ENCODE data around the gene PRDX5. TPM values are rescaled to one million over a fixed set of nuclear protein-coding genes. Genes with fewer than 3 reads are reported as not detected.

Gene PRDX5
- polyA plus RNA-seq, 4 donors: 229 to 668 (median 548) TPM

GRCh38 chr11:64292460-64293254, 25.3 kb upstream of the PRDX5 start:
- Histone ChIP-seq H3K27ac (ENCODE audit: low read depth in 1 of 3, low read length in 2 of 3) (no peak overlapping the region), H3K4me1 (ENCODE audit: control insufficient read depth in 3 of 3, insufficient read depth in 2 of 3, low read depth in 1 of 3, low read length in 2 of 3) (peaks cover 0 to 3% (median 0%) of the 10 kb centered on the region in 3 donors), H3K36me3 (ENCODE audit: control insufficient read depth in 3 of 3, insufficient read depth in 2 of 3, low read depth in 1 of 3, low read length in 3 of 3) (peaks cover 0 to 13% (median 0%) of the 10 kb centered on the region in 3 donors), H3K9me3 (ENCODE audit: control insufficient read depth in 2 of 2, insufficient read depth in 1 of 2, low read depth in 1 of 2, low read length in 1 of 2) (no peaks in the 10 kb centered on the region), H3K27me3 (ENCODE audit: control insufficient read depth in 3 of 3, insufficient read depth in 3 of 3, low read length in 3 of 3) (peaks cover 15 to 71% (median 31%) of the 10 kb centered on the region in 3 donors), H3K4me3 (ENCODE audit: low read depth in 1 of 3, low read length in 3 of 3) (peak overlapping the region in 1 of 3 donors; percentile 40)
- DNase-seq: no peak
- no peak for FAIRE-seq
- WGBS, 3 donors: 29 to 36% (median 30%) methylated on average over 28 to 42 of the region's 42 CpGs

GRCh38 chr11:64294774-64295173, 23.1 kb upstream of the PRDX5 start:
- Histone ChIP-seq H3K36me3 (ENCODE audit: control insufficient read depth in 3 of 3, insufficient read depth in 2 of 3, low read depth in 1 of 3, low read length in 3 of 3) (peaks cover 0 to 2% (median 0%) of the 10 kb centered on the region in 3 donors), H3K9me3 (ENCODE audit: control insufficient read depth in 2 of 2, insufficient read depth in 1 of 2, low read depth in 1 of 2, low read length in 1 of 2) (no peaks in the 10 kb centered on the region), H3K27ac (ENCODE audit: low read depth in 1 of 3, low read length in 2 of 3) (no peak overlapping the region), H3K4me3 (ENCODE audit: low read depth in 1 of 3, low read length in 3 of 3) (no peak overlapping the region), H3K4me1 (ENCODE audit: control insufficient read depth in 3 of 3, insufficient read depth in 2 of 3, low read depth in 1 of 3, low read length in 2 of 3) (peaks cover 0 to 6% (median 2%) of the 10 kb centered on the region in 3 donors), H3K27me3 (ENCODE audit: control insufficient read depth in 3 of 3, insufficient read depth in 3 of 3, low read length in 3 of 3) (peaks cover 17 to 92% (median 43%) of the 10 kb centered on the region in 3 donors)
- WGBS, 3 donors: 56 to 63% (median 57%) methylated on average over 3 of the region's 3 CpGs
- FAIRE-seq: no peak
- no peak for DNase-seq

GRCh38 chr11:64295760-64296159, 22.2 kb upstream of the PRDX5 start:
- no peak overlapping the region for H3K27ac ChIP-seq (ENCODE audit: low read depth in 1 of 3, low read length in 2 of 3)
- WGBS, 3 donors: 82 to 83% (median 82%) methylated on average over 4 of the region's 4 CpGs
- no peak overlapping the region for H3K4me3 ChIP-seq (ENCODE audit: low read depth in 1 of 3, low read length in 3 of 3)
- H3K9me3 ChIP-seq (ENCODE audit: control insufficient read depth in 2 of 2, insufficient read depth in 1 of 2, low read depth in 1 of 2, low read length in 1 of 2): no peaks in the 10 kb centered on the region
- H3K27me3 ChIP-seq (ENCODE audit: control insufficient read depth in 3 of 3, insufficient read depth in 3 of 3, low read length in 3 of 3): peaks cover 17 to 93% (median 44%) of the 10 kb centered on the region in 3 donors
- no peak for DNase-seq
- H3K4me1 ChIP-seq (ENCODE audit: control insufficient read depth in 3 of 3, insufficient read depth in 2 of 3, low read depth in 1 of 3, low read length in 2 of 3): peaks cover 0 to 16% (median 4%) of the 10 kb centered on the region in 3 donors
- no peaks in the 10 kb centered on the region for H3K36me3 ChIP-seq (ENCODE audit: control insufficient read depth in 3 of 3, insufficient read depth in 2 of 3, low read depth in 1 of 3, low read length in 3 of 3)
- FAIRE-seq: no peak

- DNase-seq (no peak), FAIRE-seq (no peak)
- Histone ChIP-seq H3K27me3 (ENCODE audit: control insufficient read depth in 3 of 3, insufficient read depth in 3 of 3, low read length in 3 of 3) (peaks cover 17 to 93% (median 40%) of the 10 kb centered on the region in 3 donors), H3K27ac (ENCODE audit: low read depth in 1 of 3, low read length in 2 of 3) (no peak overlapping the region), H3K4me1 (ENCODE audit: control insufficient read depth in 3 of 3, insufficient read depth in 2 of 3, low read depth in 1 of 3, low read length in 2 of 3) (peaks cover 0 to 16% (median 4%) of the 10 kb centered on the region in 3 donors), H3K9me3 (ENCODE audit: control insufficient read depth in 2 of 2, insufficient read depth in 1 of 2, low read depth in 1 of 2, low read length in 1 of 2) (no peaks in the 10 kb centered on the region), H3K4me3 (ENCODE audit: low read depth in 1 of 3, low read length in 3 of 3) (no peak overlapping the region), H3K36me3 (ENCODE audit: control insufficient read depth in 3 of 3, insufficient read depth in 2 of 3, low read depth in 1 of 3, low read length in 3 of 3) (no peaks in the 10 kb centered on the region)
- 25 to 40% (median 36%) methylated on average over 1 of the region's 1 CpG for WGBS, 3 donors
Observed at GRCh38 chr11:64296236-64296635, 21.7 kb upstream of the PRDX5 start.

- Histone ChIP-seq H3K27ac (ENCODE audit: low read depth in 1 of 3, low read length in 2 of 3) (no peak overlapping the region), H3K27me3 (ENCODE audit: control insufficient read depth in 3 of 3, insufficient read depth in 3 of 3, low read length in 3 of 3) (peaks cover 13 to 99% (median 39%) of the 10 kb centered on the region in 3 donors), H3K4me3 (ENCODE audit: low read depth in 1 of 3, low read length in 3 of 3) (no peak overlapping the region), H3K9me3 (ENCODE audit: control insufficient read depth in 2 of 2, insufficient read depth in 1 of 2, low read depth in 1 of 2, low read length in 1 of 2) (no peaks in the 10 kb centered on the region), H3K36me3 (ENCODE audit: control insufficient read depth in 3 of 3, insufficient read depth in 2 of 3, low read depth in 1 of 3, low read length in 3 of 3) (no peaks in the 10 kb centered on the region), H3K4me1 (ENCODE audit: control insufficient read depth in 3 of 3, insufficient read depth in 2 of 3, low read depth in 1 of 3, low read length in 2 of 3) (peaks cover 0 to 14% (median 4%) of the 10 kb centered on the region in 3 donors)
- DNase-seq: no peak
- no peak for FAIRE-seq
- WGBS, 3 donors: 7 to 12% (median 8%) methylated on average over 33 to 34 of the region's 34 CpGs
Observed at GRCh38 chr11:64296830-64297698, 20.9 kb upstream of the PRDX5 start.

- DNase-seq (no peak), FAIRE-seq (no peak)
- 11 to 36% (median 36%) methylated on average over 18 of the region's 18 CpGs for WGBS, 3 donors
- H3K9me3 ChIP-seq (ENCODE audit: control insufficient read depth in 2 of 2, insufficient read depth in 1 of 2, low read depth in 1 of 2, low read length in 1 of 2): no peaks in the 10 kb centered on the region
- peaks cover 9 to 93% (median 39%) of the 10 kb centered on the region in 3 donors for H3K27me3 ChIP-seq (ENCODE audit: control insufficient read depth in 3 of 3, insufficient read depth in 3 of 3, low read length in 3 of 3)
- H3K36me3 ChIP-seq (ENCODE audit: control insufficient read depth in 3 of 3, insufficient read depth in 2 of 3, low read depth in 1 of 3, low read length in 3 of 3): no peaks in the 10 kb centered on the region
- H3K4me1 ChIP-seq (ENCODE audit: control insufficient read depth in 3 of 3, insufficient read depth in 2 of 3, low read depth in 1 of 3, low read length in 2 of 3): peaks cover 0 to 14% (median 4%) of the 10 kb centered on the region in 3 donors
- no peak overlapping the region for H3K27ac ChIP-seq (ENCODE audit: low read depth in 1 of 3, low read length in 2 of 3)
- H3K4me3 ChIP-seq (ENCODE audit: low read depth in 1 of 3, low read length in 3 of 3): no peak overlapping the region
Observed at GRCh38 chr11:64297699-64298358, 20.1 kb upstream of the PRDX5 start.

GRCh38 chr11:64298966-64299846, 18.7 kb upstream of the PRDX5 start:
- DNase-seq: peak in 1 of 2 donors; percentile 56
- peak overlapping the region in 1 of 3 donors; percentile 47 for H3K4me3 ChIP-seq (ENCODE audit: low read depth in 1 of 3, low read length in 3 of 3)

More at GRCh38 chr11:64298966-64299846, 18.7 kb upstream of the PRDX5 start:
- WGBS, 3 donors: 2 to 4% (median 2%) methylated on average over 43 to 60 of the region's 60 CpGs
- no peaks in the 10 kb centered on the region for H3K9me3 ChIP-seq (ENCODE audit: control insufficient read depth in 2 of 2, insufficient read depth in 1 of 2, low read depth in 1 of 2, low read length in 1 of 2)
- peaks cover 8 to 79% (median 36%) of the 10 kb centered on the region in 3 donors for H3K27me3 ChIP-seq (ENCODE audit: control insufficient read depth in 3 of 3, insufficient read depth in 3 of 3, low read length in 3 of 3)
- H3K4me1 ChIP-seq (ENCODE audit: control insufficient read depth in 3 of 3, insufficient read depth in 2 of 3, low read depth in 1 of 3, low read length in 2 of 3): peaks cover 0 to 21% (median 5%) of the 10 kb centered on the region in 3 donors
- FAIRE-seq: no peak
- no peaks in the 10 kb centered on the region for H3K36me3 ChIP-seq (ENCODE audit: control insufficient read depth in 3 of 3, insufficient read depth in 2 of 3, low read depth in 1 of 3, low read length in 3 of 3)
- no peak overlapping the region for H3K27ac ChIP-seq (ENCODE audit: low read depth in 1 of 3, low read length in 2 of 3)
